H9 (cell line): Measurements from ENCODE around the gene SLC38A9. TPM values are rescaled to one million over a fixed set of nuclear protein-coding genes. Genes with fewer than 3 reads are reported as not detected.
A peak's percentile ranks its signal among the peaks of the same experiment; 100 is the strongest.

Experiments
- DNase-seq: peaks from one replicate; pipeline ENCODE4 v3.0.0-alpha.2; 2017
- H2AFZ ChIP-seq: one replicate; pipeline ENCODE4 v1.6.1; 2013; ENCODE audit warnings: mild to moderate bottlenecking, low read length, control low read depth, moderate library complexity
- H2AK5ac ChIP-seq: 2 replicates; pipeline ENCODE4 v1.6.1; 2013; ENCODE audit warnings: low read length, control low read depth, mixed read lengths; ENCODE audit not compliant: insufficient read length
- H2BK120ac ChIP-seq: one replicate; pipeline ENCODE4 v1.6.1; 2013; ENCODE audit warnings: low read depth, mild to moderate bottlenecking, low read length, control low read depth, inconsistent platforms; ENCODE audit not compliant: poor library complexity, severe bottlenecking
- H2BK12ac ChIP-seq: 2 replicates; pipeline ENCODE4 v1.6.1; 2013; ENCODE audit warnings: low read length, control low read depth, mixed read lengths, low read depth; ENCODE audit not compliant: insufficient read length
- H2BK15ac ChIP-seq: 2 replicates; pipeline ENCODE4 v1.6.1; 2013; ENCODE audit warnings: low read depth, low read length, control low read depth
- H2BK20ac ChIP-seq: one replicate; pipeline ENCODE4 v1.6.1; 2013; ENCODE audit warnings: low read depth, mild to moderate bottlenecking, low read length, control low read depth, inconsistent platforms; ENCODE audit not compliant: poor library complexity, severe bottlenecking
- H2BK5ac ChIP-seq: 2 replicates; pipeline ENCODE4 v1.6.1; 2013; ENCODE audit warnings: low read length, control low read depth, mixed read lengths; ENCODE audit not compliant: insufficient read length
- H3K14ac ChIP-seq: 2 replicates; pipeline ENCODE4 v1.6.1; 2013; ENCODE audit warnings: low read length, control low read depth; ENCODE audit not compliant: insufficient read depth
- H3K18ac ChIP-seq: 2 replicates; pipeline ENCODE4 v1.6.1; 2013; ENCODE audit warnings: low read depth, mild to moderate bottlenecking, mixed read lengths, low read length, control low read depth; ENCODE audit not compliant: insufficient read length
- H3K23ac ChIP-seq: 2 replicates; pipeline ENCODE4 v1.6.1; 2013; ENCODE audit warnings: low read length, control low read depth, mixed read lengths, low read depth; ENCODE audit not compliant: insufficient read length
- H3K23me2 ChIP-seq: 2 replicates; pipeline ENCODE4 v1.6.1; 2013; ENCODE audit warnings: low read depth, mild to moderate bottlenecking, mixed read lengths, low read length, control low read depth; ENCODE audit not compliant: insufficient read length, poor library complexity, severe bottlenecking
- H3K27ac ChIP-seq: 2 replicates; pipeline ENCODE4 v1.5.1; 2013; ENCODE audit warnings: low read length, control low read depth, mixed read lengths, low read depth; ENCODE audit not compliant: insufficient read length
- H3K27me3 ChIP-seq: 2 replicates; pipeline ENCODE4 v1.6.1; 2013; ENCODE audit warnings: low read length, control low read depth, inconsistent platforms; ENCODE audit not compliant: insufficient read depth
- H3K4ac ChIP-seq: 2 replicates; pipeline ENCODE4 v1.6.1; 2013; ENCODE audit warnings: low read depth, mild to moderate bottlenecking, control low read depth, inconsistent platforms, low read length, moderate library complexity
- H3K4me1 ChIP-seq: 2 replicates; pipeline ENCODE4 v1.6.1; 2013; ENCODE audit warnings: low read length, control low read depth, inconsistent platforms; ENCODE audit not compliant: insufficient read depth
- H3K4me2 ChIP-seq: 2 replicates; pipeline ENCODE4 v1.6.1; 2013; ENCODE audit warnings: low read length, control low read depth, mixed read lengths; ENCODE audit not compliant: insufficient read length, insufficient read depth
- H3K56ac ChIP-seq: 2 replicates; pipeline ENCODE4 v1.6.1; 2013; ENCODE audit warnings: low read depth, mild to moderate bottlenecking, mixed read lengths, low read length, control low read depth; ENCODE audit not compliant: insufficient read length
- H3K79me1 ChIP-seq: 2 replicates; pipeline ENCODE4 v1.6.1; 2013; ENCODE audit warnings: low read depth, mild to moderate bottlenecking, moderate library complexity, low read length, control low read depth, inconsistent platforms; ENCODE audit not compliant: insufficient read depth, poor library complexity, severe bottlenecking
- H3K79me2 ChIP-seq: 2 replicates; pipeline ENCODE4 v1.6.1; 2013; ENCODE audit warnings: low read length, control low read depth, inconsistent platforms; ENCODE audit not compliant: insufficient read depth
- H3K9ac ChIP-seq: 2 replicates; pipeline ENCODE4 v1.6.1; 2013; ENCODE audit warnings: low read length, control low read depth, mixed read lengths; ENCODE audit not compliant: insufficient read length; ENCODE audit errors: extremely low read depth
- H3K9me3 ChIP-seq: one replicate; pipeline ENCODE4 v1.6.1; 2013; ENCODE audit warnings: low read depth, low read length, inconsistent platforms; ENCODE audit not compliant: control insufficient read depth
- H3T11ph ChIP-seq: one replicate; pipeline ENCODE4 v1.6.1; 2013; ENCODE audit warnings: mild to moderate bottlenecking, low read length, control low read depth, inconsistent platforms
- H4K20me1 ChIP-seq: one replicate; pipeline ENCODE4 v1.6.1; 2013; ENCODE audit not compliant: control insufficient read depth, insufficient read length, insufficient read depth
- H4K5ac ChIP-seq: 2 replicates; pipeline ENCODE4 v1.6.1; 2013; ENCODE audit warnings: low read depth, mild to moderate bottlenecking, mixed read lengths, low read length, control low read depth; ENCODE audit not compliant: insufficient read length
- H4K8ac ChIP-seq: replicated peaks from 2 replicates; pipeline ENCODE4 v1.6.1; 2013; ENCODE audit warnings: low read length, control low read depth, mixed read lengths, low read depth; ENCODE audit not compliant: insufficient read length
- H4K91ac ChIP-seq: 2 replicates; pipeline ENCODE4 v1.6.1; 2013; ENCODE audit warnings: low read depth, mild to moderate bottlenecking, moderate library complexity, mixed read lengths, low read length, control low read depth; ENCODE audit not compliant: insufficient read length
- H3K27ac Mint-ChIP-seq, 3 experiments: 2 replicates in 2 of 3; 3 replicates in 1 of 3; pipeline ENCODE4 v1.8.0; 2020 to 2021; ENCODE audit warnings: mixed read lengths in 3 of 3, mild to moderate bottlenecking in 1 of 3, moderate library complexity in 1 of 3
- H3K27me3 Mint-ChIP-seq: 2 replicates; pipeline ENCODE4 v1.8.0; 2021; ENCODE audit warnings: low read depth, mild to moderate bottlenecking, moderate library complexity, mixed read lengths
- H3K36me3 Mint-ChIP-seq, 3 experiments: 2 replicates in 2 of 3; 3 replicates in 1 of 3; pipeline ENCODE4 v1.8.0; 2020 to 2021; ENCODE audit warnings: low read depth in 3 of 3, mixed read lengths in 3 of 3; ENCODE audit not compliant: insufficient read depth in 1 of 3
- H3K4me1 Mint-ChIP-seq, 2 experiments: 2 replicates each; pipeline ENCODE4 v1.8.0; 2020; ENCODE audit warnings: mixed read lengths in 2 of 2
- H3K4me3 Mint-ChIP-seq, 2 experiments: 2 replicates in 1 of 2; 3 replicates in 1 of 2; pipeline ENCODE4 v1.8.0; 2020 to 2021; ENCODE audit warnings: mild to moderate bottlenecking in 2 of 2, mixed read lengths in 2 of 2, moderate library complexity in 1 of 2
- H3K9me3 Mint-ChIP-seq, 2 experiments: 2 replicates in 1 of 2; 3 replicates in 1 of 2; pipeline ENCODE4 v1.8.0; 2020; ENCODE audit warnings: mild to moderate bottlenecking in 2 of 2, mixed read lengths in 2 of 2, moderate library complexity in 1 of 2
- WGBS: extraction: QIAGEN DNeasy Blood & Tissue Kit; methylation state at CpG from one replicate; pipeline ENCODE4 v1.1.7; 2013; ENCODE audit warnings: missing lambda C conversion rate, low lambda C conversion rate, mixed read lengths; ENCODE audit not compliant: insufficient read length; ENCODE audit errors: extremely low coverage; 5-methylcytosine and 5-hydroxymethylcytosine counted together
- total RNA-seq: library from RNA; stranded (reverse); gene quantifications from 2 replicates; pipeline ENCODE4 v1.2.1, GENCODE V29; 2021
- TF ChIP-seq, protein P1 (sequence below): fragments of 200-600 bp; sonication (generic); conservative IDR thresholded peaks from 3 replicates; pipeline ENCODE4 v1.8.0; 2021; ENCODE audit warnings: antibody characterized with exemption, mild to moderate bottlenecking

The SLC38A9 gene
- total RNA-seq, 1 experiment from 2014 or later = 48.5 TPM

DNA sequence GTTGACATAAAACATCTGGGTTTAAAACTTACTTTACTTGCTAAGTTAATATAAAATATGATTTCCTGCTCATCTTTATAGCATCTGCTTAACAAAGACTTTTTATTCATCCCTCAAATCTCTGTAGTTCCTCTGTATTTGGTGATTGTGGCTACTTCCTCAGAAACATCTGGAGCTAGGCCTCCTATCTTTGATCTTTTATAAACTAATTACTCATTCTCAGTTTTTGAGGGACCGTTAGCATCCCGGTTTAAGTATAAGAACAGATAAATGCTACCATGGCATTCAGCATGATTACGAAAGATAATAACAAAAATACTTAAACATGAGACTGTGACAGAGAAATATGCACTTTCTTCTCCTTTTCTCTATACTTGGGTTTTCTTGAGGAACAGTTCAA lies 85.3 kb downstream of the SLC38A9 start:
- H4K91ac ChIP-seq = no peak overlapping the region
- H2BK20ac ChIP-seq = no peak overlapping the region
- Mint-ChIP-seq H3K9me3 (no peaks in the 10 kb centered on the region), H3K36me3 (peaks cover 4 to 12% (median 5%) of the 10 kb centered on the region in 3 experiments; a peak in 4 of 7 replicates), H3K27ac (peak overlapping the region in 2 of 3 experiments; percentile 8 to 99; a peak in 3 of 7 replicates), H3K4me1 (peaks cover 49 to 62% of the 10 kb centered on the region in 2 experiments), H3K4me3 (no peak overlapping the region), H3K27me3 (no peaks in the 10 kb centered on the region)
- no peaks in the 10 kb centered on the region for H3K79me2 ChIP-seq
- no peaks in the 10 kb centered on the region for H3K27me3 ChIP-seq
- no peak overlapping the region for H3K9ac ChIP-seq
- H4K20me1 ChIP-seq = no peaks in the 10 kb centered on the region
- no peak overlapping the region for H4K8ac ChIP-seq
- H3K4me1 ChIP-seq = peaks cover 2% of the 10 kb centered on the region; the same call in 1 of the 2 replicates
- H3T11ph ChIP-seq = no peak overlapping the region
- H3K56ac ChIP-seq = no peak overlapping the region
- no peak overlapping the region for H2BK12ac ChIP-seq
- no peak overlapping the region for H3K4me2 ChIP-seq
- TF ChIP-seq, protein P1, sequence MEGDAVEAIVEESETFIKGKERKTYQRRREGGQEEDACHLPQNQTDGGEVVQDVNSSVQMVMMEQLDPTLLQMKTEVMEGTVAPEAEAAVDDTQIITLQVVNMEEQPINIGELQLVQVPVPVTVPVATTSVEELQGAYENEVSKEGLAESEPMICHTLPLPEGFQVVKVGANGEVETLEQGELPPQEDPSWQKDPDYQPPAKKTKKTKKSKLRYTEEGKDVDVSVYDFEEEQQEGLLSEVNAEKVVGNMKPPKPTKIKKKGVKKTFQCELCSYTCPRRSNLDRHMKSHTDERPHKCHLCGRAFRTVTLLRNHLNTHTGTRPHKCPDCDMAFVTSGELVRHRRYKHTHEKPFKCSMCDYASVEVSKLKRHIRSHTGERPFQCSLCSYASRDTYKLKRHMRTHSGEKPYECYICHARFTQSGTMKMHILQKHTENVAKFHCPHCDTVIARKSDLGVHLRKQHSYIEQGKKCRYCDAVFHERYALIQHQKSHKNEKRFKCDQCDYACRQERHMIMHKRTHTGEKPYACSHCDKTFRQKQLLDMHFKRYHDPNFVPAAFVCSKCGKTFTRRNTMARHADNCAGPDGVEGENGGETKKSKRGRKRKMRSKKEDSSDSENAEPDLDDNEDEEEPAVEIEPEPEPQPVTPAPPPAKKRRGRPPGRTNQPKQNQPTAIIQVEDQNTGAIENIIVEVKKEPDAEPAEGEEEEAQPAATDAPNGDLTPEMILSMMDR = no peak
- no peak overlapping the region for H2BK15ac ChIP-seq
- no peaks in the 10 kb centered on the region for H3K79me1 ChIP-seq
- H3K18ac ChIP-seq = no peak overlapping the region
- no peak overlapping the region for H2AFZ ChIP-seq
- WGBS = no CpG with 5 or more reads among the region's 3 CpGs
- no peak overlapping the region for H3K4ac ChIP-seq
- no peak overlapping the region for H3K23ac ChIP-seq
- H2BK5ac ChIP-seq = no peak overlapping the region
- H4K5ac ChIP-seq = no peak overlapping the region
- no peak overlapping the region for H2AK5ac ChIP-seq
- no peaks in the 10 kb centered on the region for H3K23me2 ChIP-seq
- H3K14ac ChIP-seq = no peak overlapping the region
- H2BK120ac ChIP-seq = no peak overlapping the region
- no peak for DNase-seq
- no peak overlapping the region for H3K27ac ChIP-seq
- H3K9me3 ChIP-seq = no peaks in the 10 kb centered on the region
